ENCODE measurements around the gene SYNGAP1.
A peak's percentile ranks its signal among the peaks of the same experiment; 100 is the strongest.

The SYNGAP1 gene

DNA sequence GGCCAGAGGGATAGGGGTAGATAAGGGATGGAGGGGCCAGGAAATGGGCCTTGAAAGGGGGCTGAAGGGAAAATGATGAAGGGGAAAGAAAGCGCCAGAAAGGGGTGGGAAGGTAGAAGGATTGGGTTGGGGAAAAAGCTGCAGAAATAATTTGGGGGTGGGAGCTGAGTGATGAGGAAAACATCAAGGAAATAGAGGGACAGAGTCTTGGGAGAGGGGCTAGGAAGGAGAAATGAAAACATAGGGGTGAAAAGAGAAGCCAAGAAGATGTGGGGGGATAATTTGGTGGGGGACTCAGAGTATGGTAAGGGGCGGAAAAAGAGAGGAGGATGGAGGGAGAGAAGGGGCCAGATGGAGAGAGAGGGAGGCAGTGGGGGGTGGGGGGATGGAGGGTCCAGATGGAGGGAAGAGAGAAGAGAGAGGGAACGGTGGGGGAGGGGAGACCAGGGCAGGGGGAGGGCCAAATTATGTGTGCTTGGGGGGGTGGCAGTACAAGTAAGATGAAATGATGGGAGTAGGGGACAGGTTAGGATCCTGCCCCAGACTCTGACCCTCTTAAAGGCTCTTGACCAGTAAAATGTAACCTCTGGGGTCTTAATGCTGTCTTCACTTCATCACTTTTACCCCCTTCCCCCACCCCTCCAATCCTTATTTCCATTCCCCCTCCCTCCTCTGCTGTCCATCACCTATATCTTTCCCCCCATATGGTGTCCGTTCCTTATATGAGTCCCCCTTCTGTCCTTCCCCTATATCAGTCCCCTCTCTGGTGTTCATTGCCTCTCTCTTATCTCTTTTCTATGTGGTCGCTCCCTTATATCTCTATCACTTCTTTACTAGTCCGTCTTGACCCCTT is 852 bp downstream of the SYNGAP1 start:
- no peak for DNase-seq (ENCODE audit: extremely low read depth in 1 of 2, low read depth in 1 of 2)

DNA sequence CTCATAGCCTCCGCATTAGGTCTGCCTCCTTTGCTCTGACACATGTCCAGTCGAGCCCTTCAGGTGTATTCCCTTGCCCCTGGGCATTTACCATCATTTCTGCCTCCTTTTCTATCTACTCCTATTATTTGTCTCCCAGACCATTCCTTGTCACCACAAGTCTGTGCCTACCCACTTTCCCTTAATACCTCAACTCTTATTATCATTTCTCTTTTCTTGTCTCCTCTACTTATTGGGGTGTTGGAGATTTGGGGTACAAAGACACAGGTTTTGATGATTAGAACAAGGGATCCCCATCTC is 1.4 kb downstream of the SYNGAP1 start:
- no peak for DNase-seq (ENCODE audit: extremely low read depth in 1 of 2, low read depth in 1 of 2)

DNA sequence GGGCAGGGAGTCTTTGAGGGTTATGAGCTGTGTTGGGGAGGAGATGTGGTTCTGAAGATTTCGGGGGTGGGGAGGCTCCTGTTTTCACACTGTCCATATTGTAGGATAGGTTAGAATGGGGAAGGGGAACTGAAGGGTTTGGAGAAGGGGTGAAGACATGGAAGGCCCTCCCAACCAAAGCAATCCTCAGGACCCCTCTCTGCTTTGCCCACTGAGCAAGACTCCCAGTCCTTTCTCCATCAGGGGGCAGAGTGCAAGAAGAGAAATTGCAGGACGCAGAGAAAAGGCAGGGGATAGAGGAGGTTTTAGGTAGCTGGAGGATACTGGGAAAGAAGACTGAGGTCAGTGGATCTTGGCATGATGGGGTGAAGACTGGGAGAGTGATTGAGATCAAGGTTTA is 3.9 kb downstream of the SYNGAP1 start:
- DNase-seq (ENCODE audit: extremely low read depth in 1 of 2, low read depth in 1 of 2) = no peak

DNA sequence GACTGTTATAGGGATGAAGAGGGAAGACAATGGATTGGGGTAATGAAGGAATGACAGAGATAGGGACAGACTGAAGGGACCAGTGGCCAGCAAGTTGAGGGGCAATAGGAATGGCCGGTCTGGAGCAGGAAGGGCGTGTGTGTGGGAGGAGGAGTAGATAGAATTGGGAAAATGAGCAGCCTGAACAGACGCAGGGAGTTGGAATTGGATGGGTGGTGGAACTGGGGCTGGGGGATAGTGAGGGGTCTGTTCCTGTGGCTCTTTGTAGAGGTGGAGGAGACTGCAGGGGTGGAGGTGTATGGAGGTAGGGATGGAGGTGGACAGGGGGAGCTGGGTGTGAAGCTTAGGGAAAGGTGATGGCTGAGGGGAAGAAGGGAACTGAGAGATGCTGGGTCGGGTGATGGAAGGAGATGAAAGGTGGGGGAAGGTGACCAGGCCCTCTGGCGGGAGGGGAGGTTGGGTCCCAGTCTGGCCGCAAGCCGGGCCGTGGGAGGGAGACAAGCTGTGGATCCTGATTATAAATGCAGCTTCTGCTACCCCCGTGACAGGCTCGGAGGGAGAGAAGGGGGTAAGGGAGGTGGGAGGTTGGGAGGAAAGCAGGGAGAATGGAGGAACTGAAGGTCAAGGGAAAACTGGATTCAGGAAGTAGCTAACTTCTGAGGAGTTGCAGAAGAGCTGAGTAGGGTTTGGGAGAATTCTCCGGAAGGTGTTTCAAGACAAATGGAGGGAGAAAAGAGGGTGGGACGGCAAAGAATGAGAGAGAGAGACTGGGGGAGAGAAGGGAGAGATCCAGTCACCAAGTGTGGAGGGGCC is 5.2 kb downstream of the SYNGAP1 start:
- DNase-seq (ENCODE audit: extremely low read depth in 1 of 2, low read depth in 1 of 2) = no peak

DNA sequence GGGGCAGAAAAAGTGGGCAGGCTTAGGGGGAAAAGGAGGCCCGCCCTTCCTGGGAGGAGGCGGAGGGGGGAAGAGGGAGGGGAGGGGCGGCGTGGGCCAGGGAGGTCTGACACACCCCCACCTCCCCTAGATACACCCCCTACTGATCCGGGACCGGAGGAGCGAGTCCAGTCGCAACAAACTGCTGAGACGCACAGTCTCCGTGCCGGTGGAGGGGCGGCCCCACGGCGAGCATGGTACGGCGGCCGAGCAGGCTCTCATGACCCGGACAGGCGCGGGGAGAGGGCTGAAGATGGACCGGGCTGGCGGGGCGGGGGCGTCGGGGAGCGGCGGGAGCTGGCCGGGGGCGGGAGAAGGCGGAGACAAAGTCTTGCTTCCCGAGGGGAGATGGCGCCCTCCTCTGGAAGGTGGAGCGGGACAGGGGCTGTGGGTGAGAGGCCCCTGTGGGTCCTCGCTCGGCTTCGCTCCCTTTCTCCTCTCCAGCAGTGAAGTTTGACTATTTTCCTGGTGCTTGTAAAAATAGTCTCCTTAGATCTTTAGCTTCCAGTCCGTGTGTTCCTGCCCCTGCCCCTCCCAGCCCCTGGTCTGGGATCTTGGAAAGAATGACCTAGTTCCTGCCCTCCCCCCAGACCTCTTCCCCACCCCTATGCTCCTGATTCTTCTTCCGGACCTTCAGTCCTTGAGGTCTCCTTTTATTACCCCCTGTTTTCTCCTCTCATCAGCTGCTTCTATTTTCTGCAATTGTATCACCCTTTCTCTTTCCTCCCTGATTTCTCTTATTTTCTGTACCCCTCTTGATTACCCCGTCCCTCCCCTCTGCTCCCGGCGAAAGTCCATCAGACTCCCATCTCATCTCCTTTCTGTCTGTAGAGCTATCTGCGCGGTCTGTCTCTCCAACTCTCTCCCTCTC is 6.1 kb downstream of the SYNGAP1 start:
- peak; percentile 64 to 84 for DNase-seq (ENCODE audit: extremely low read depth in 1 of 2, low read depth in 1 of 2)

DNA sequence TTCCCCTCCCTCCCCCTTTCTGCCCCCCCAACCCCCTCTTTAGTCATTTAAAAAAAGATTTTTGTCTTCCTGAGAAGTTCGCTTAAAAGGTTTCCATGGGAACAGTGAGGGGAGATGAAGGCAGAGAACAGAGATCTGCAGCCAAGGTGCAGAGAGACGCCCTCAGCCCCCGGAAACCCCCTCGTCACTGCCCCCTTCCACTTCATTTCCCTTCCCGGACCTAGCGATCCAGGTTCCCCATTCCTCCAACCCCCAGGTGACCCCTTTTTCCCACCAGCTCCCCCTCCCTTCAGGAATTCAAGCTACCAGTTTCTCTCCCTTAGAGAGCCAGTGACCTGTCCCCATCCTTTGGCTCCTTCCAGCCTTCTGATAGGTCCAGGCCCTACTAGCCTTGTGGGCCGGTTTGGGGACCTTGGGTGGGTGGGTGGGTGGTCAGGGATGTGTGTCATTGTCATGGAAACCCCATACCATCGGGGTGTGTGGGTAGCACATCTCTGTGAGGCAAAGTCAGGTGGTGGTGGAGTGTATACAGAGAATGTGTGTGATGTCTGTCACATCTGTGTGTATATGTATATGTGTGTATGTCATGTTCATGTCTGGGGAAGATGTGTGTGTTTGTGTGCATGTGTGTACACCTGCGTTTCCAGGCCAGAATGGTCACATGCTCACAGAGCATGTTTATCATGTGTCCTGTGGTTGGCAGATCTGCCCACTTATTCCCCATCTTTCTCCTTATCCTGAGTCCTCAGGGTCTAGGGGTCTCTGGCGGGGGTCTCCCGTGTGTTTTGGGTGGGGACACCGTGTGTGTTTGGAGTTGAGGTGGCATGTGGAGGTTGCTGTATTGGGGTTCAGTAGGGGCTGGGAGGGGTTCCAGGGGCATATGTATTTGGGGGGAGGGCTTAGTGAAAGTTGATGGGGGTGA is 7.0 kb downstream of the SYNGAP1 start:
- no peak for DNase-seq (ENCODE audit: extremely low read depth in 1 of 2, low read depth in 1 of 2)

DNA sequence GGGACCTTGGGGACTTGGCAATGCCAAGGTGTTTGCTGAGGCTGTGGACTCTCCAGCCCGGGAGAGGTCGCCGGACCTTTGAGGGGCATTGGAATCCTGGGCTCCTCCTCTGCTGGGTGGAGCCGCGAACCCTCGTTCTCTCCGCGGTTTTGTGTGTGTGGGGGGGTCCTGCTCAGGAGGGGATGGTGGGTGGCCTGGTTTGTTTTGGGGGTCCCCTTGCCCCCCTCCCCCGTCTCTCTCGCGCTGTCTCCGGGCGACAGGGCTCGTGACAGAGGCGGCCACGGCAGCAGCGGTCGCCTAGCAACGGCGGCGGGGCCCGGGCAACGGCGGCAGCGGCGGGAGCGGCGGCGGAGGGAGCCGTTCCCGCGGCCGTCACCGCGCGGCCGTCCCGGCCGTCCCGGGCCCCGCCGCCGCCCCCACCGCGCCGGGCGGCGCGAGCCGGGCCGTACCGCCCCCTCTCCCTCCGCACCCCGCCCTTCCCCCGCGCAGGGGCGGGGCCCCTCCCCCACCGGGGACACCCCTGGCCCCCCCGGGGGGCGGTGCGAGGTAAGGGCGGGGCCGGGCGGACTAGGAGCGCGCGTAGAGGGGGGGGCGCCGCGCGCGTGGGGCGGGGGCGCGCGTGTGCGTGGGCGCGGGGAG is 7.8 kb downstream of the SYNGAP1 start:
- no peak for DNase-seq (ENCODE audit: extremely low read depth in 1 of 2, low read depth in 1 of 2)

DNA sequence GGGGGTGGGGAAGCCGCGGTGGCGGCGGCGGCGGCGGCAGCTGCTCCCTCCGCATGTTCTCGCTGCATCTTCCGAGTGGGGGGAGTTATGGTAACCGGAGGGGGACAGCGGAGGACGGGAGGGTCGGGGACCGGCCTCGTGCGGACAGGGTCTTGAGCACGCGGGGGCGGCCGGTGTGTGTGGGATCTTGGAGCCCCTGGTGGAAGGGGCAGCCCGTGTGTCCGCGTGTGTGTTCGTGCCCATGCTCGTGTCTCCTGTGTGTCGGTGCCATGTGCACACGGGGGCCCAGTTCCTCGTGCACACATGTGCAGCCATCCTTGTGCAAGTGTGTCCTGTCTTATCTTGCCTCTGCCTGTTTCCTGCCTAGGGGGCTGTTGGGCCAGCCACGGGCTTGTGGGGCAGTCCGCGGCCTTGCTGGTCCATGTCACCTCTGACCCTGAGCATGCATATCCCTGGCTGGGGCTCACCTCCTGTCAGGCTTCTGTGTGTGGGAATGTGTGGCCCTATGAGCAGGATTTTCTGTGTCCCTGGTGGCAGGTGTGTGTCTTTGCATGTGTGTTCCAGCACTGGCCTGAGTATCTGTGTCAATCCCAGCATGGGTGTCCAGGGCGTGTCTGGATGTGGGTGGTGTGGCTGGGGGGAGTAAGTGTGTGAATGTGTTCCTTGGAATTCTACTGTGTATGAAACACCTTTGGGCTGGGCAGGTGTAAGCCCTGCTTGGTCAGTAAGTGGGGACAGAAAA is 8.5 kb downstream of the SYNGAP1 start:
- DNase-seq (ENCODE audit: extremely low read depth in 1 of 2, low read depth in 1 of 2) = no peak

DNA sequence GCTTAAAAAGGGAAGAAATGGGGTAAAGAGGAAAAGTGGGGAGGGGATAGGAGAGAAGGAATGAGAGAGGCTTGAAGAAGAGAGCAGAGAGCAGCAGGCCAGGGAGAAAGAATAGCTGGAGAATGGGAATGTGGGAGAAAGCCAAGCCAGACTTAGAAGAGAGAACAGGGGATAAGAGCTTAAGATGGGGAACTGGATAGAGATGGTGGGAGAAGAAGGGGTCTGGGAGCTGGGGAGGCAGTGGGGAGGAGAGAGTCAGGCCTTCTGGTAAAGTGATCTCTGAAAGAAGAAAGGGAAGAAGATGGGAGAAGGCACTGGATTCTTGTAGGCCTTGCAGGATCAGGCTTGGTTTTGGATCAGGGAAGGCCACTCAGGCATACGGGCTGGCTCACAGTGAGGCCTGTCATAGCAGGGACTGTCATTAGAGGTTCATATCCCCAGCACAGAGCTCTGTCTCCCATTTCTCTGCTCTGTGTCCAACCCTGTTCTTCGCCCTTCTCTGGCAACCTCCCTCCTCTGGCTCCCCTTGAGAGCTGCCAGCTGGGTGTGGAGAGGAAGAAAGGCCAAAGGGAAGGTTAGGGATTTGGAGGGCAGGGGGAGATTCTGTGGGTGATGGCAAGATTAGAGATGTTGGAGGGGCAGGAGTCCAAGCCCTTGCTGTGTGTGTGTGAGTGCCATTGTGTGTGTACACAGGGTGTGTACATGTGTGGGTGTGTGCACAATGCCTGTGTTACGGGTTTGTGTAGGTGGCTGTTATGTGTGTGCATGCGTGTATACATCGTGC is 9.3 kb downstream of the SYNGAP1 start:
- no peak for DNase-seq (ENCODE audit: extremely low read depth in 1 of 2, low read depth in 1 of 2)

DNA sequence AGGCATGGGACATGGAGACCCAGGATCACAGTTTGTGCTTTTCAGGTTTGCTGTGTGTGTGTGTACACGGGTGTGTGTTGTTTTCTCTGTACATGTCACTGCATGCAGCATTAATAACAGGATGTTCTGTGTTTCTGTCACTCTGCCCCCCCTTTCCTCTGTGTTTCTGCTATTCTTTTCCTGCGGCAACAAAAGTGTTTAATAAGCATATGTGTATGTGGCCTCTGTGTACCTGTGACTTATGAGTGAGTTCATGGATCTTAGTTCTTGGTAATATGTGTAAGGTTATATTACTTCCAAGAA is 9.8 kb downstream of the SYNGAP1 start:
- DNase-seq (ENCODE audit: extremely low read depth in 1 of 2, low read depth in 1 of 2) = no peak

DNA sequence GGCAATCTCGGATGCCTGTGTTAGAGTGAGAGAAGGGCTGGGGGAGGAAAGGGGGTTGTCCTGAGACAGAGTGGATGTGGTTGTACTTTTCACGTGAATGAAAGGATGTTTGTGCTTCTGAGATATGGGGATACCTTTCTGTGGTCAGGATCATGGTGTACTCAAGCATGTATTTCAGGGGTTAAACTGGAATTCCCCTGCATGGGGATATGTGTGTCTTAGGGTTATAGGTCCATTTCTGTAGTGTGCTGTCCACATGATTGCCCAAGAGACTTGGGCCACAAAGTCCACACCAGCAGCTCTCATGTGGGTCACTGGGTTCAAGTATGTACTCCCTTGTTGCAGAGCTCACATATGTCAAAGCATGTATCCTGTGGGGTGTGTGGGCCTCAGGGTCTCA is 10.5 kb downstream of the SYNGAP1 start:
- no peak for DNase-seq (ENCODE audit: extremely low read depth in 1 of 2, low read depth in 1 of 2)

DNA sequence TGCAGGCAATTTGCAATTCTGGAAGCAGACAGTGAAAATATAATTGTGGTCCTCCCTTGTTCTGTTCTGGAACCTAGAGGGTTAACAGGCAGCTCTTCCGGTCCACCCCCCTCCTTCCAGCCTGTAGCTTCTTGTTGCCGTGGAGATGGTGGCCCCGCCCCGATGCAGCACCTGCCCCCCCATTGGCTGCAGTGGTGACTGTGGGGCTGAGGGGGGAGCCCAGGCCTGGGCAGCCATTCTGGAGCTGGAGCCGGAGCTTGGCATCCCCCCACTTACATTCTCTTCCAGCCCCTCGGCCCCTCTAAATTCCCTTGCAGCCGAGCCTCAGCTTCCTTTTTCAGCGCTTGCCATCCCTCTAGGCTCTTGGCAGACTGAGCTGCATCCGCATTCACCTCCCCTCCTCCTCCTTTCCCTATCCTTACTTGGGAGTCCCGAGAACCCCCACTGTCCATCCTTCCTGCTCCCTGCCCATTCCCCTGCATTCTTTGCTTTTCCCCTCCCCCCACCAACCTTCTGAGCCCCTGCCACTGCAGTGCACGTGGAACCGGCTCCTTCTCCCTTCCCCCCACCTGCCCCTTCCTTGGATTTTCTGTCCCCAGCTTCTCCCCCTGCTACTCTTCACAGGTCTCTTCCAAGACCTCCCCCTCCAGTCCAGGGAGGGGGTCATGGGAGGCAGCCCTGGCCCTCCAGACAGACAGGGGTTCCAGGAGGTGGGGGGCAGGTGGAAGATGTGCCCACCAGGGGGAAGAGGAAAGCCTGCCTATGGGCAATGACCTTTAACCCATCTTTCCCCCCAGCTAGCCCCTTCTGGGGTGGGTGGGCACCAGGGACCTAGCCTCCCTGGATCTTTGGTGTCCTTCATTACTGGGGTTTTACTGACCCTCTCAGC is 11.4 kb downstream of the SYNGAP1 start:
- DNase-seq (ENCODE audit: extremely low read depth in 1 of 2, low read depth in 1 of 2) = peak; percentile 69 to 71

DNA sequence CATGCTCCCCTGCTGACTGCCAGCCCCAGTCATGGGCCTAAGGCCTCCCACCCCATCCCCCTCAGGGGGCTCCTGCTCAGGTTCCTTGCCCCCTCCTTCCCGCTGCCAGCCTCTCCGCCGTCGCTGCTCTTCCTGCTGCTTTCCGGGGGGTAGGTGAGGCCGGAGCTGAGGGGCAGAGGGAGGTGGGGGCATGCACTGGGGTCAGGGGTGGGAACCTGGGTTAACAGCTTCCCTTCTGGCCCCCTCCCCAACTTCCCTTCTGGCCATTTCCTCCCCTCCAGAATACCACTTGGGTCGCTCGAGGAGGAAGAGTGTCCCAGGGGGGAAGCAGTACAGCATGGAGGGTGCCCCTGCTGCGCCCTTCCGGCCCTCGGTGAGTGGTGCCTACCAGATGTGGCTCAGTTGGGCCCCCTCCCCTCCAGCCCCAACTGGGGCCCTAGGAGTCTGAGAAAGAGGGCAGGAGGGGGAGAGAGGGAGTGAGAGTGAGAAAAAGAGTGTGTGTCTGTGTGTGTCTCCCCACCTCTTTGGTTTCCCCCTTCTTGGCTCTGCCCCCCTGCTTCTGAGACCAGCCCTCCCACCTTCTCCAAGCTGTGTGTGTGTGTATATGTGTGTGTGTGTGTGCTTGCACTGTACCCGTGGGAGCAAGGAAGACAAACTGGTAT is 12.1 kb downstream of the SYNGAP1 start:
- no peak for DNase-seq (ENCODE audit: extremely low read depth in 1 of 2, low read depth in 1 of 2)

DNA sequence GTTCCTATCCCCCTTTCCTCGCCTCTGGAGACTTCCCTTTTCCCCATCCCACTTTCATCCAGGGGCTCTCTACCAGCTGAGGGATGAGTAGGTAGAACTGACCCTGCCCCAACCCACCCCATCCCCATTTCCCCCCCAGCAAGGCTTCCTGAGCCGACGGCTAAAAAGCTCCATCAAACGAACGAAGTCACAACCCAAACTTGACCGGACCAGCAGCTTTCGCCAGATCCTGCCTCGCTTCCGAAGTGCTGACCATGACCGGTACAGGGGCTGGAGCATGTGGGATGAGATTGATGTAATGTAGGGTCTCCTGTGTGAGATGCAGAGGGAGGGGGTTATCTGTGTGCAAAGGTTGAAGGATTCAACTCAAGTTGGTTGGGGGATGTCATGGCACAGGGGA is 12.7 kb downstream of the SYNGAP1 start:
- DNase-seq (ENCODE audit: extremely low read depth in 1 of 2, low read depth in 1 of 2) = no peak

DNA sequence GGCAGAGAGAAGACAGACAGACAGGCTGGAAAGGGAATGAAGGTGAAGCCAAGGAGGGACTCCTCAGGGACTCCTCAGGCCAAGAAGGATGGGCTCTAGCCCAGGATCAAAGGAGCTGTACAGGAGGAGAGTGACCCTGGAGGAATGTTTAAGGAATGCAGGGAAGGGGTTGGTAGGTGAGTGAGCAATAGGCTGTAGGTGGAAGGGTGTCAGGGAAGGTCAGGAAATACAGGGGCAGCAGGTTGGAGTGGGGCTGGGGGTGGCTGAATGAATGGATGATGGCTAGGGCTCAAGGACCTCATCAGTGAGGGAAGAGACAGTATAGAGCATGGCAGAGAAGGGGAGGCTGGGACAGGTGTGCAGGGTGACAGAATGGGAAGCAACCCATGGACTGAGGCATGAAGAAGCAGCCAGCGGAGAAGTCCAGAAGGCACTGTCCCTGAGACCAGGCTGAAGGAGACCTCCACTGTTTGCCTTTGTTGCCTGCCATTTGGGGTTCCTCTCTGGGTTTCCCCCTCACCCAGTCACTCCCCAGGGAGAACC is 13.2 kb downstream of the SYNGAP1 start:
- no peak for DNase-seq (ENCODE audit: extremely low read depth in 1 of 2, low read depth in 1 of 2)

DNA sequence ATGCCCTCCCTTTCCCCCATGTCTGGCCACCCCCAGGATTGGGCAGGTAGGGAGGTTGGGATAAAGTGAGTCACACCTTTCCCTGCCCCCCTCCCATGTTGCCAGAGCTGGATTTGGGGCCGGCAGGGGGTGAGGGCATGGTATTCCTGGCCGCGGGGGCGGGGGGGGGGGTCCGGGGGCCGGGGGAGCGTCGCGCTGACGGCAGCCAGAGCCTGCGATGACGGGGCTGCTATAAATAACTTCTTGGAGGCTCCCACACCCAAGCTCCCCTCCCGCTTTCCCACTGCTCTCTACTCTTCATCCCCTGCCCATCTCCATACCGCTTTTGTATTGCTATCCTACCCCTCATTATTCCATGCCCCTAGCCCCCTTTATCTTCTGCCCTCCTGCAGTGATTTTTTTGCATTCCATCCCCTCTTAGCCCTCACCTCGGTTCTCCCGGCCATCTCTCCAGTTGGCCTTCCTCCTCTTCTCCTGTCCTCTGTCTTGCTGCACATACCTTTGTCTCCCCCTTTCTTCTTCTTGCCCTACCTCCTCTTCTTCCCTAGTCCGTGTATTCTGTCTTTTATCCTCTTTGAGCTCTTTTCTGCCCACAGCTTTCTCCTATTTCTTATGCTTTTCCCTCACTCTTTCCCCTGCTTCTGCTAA is 13.8 kb downstream of the SYNGAP1 start:
- no peak for DNase-seq (ENCODE audit: extremely low read depth in 1 of 2, low read depth in 1 of 2)
